ENCODE data around the gene PCK2. TPM values are rescaled to one million over a fixed set of nuclear protein-coding genes. Genes with fewer than 3 reads are reported as not detected.

Gene PCK2
- total and polyA plus RNA-seq, 2 of the 13 experiments (the other 11 are each of a cell fraction or from before 2014, with no cell fraction given), result 129 to 272 TPM

DNA sequence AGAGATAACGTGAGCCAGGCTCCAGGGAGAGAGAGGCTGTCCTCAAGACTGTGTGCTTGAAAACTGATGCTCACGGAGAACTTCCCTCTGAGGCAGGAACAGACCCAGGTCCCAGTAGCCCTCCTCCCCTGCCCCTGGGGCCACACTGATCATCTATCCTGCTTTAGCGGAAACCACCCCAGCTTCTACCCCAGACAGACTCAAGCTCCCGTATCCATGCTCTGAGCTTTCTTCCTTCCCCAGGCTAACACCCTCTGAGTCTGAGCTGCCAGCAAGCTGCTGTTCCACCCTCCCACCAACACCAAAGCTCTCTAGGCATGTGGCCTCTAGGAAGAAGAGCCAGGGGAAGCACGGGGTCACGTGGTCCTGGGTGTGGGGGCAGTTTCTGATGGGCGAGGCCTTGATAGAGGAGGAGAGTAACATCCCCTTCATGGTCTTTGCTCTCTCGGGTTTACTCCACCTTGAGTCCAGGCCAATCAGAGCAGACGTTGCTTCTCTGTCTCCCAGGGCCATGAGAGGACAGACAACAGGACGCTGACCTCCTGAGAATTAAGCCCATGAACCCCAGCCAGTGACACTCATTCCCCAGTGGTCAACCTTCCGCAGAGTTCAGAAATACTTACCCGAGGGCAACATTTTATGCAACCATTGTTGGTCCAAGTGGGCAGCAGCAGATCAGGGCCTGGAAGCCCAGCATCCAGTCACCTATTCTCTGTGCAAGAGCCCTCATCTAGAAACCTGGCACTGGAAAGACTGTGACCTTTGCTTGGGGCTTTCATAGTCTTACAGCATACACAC is 1.4 kb downstream of the PCK2 start (continued):
- TF ChIP-seq, protein P1, sequence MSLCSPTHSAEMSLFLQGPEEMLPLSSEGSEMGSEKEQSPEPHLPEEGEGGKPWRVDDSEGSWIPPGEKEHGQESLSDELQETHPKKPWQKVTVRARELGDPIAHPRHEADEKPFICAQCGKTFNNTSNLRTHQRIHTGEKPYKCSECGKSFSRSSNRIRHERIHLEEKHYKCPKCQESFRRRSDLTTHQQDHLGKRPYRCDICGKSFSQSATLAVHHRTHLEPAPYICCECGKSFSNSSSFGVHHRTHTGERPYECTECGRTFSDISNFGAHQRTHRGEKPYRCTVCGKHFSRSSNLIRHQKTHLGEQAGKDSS (CRISPR knock-in tag; IDR thresholded peaks at IDR 0.05; ENCODE audit: borderline replicate concordance, low read depth), result peak; percentile 99
- peak; percentile 74 for TF ChIP-seq ZKSCAN1 (IDR thresholded peaks at IDR 0.05; ENCODE audit: low read length)
- TF ChIP-seq ZNF180 (CRISPR knock-in tag; IDR thresholded peaks at IDR 0.05; ENCODE audit: borderline replicate concordance, low read depth), result no peak
- peak; percentile 100 for TF ChIP-seq ERF (CRISPR knock-in tag; IDR thresholded peaks at IDR 0.05)
- peak; percentile 91 for TF ChIP-seq KMT2B (CRISPR knock-in tag; IDR thresholded peaks at IDR 0.05)
- TF ChIP-seq TGIF2 (CRISPR knock-in tag; IDR thresholded peaks at IDR 0.05), result peak; percentile 98
- TF ChIP-seq ETV5 (CRISPR knock-in tag; IDR thresholded peaks at IDR 0.05; ENCODE audit: borderline replicate concordance), result peak; percentile 65
- peak; percentile 80; the same call in 1 of the 2 replicates for TF ChIP-seq ZNF275 (CRISPR knock-in tag; IDR thresholded peaks at IDR 0.05; ENCODE audit: borderline replicate concordance)
- TF ChIP-seq MYC (CRISPR knock-in tag; IDR thresholded peaks at IDR 0.05; ENCODE audit: borderline replicate concordance), result peak; percentile 100
- TF ChIP-seq CBFB (CRISPR knock-in tag; IDR thresholded peaks at IDR 0.05), result peak; percentile 69; the same call in 1 of the 2 replicates
- TF ChIP-seq ZBTB2 (CRISPR knock-in tag; IDR thresholded peaks at IDR 0.05; ENCODE audit: low read depth), result no peak
- peak; percentile 90 for TF ChIP-seq ZNF326 (CRISPR knock-in tag; IDR thresholded peaks at IDR 0.05; ENCODE audit: borderline replicate concordance)
- peak; percentile 74 for TF ChIP-seq ZNF263 (CRISPR knock-in tag; IDR thresholded peaks at IDR 0.05)
- peak; percentile 99 for TF ChIP-seq ZNF772 (CRISPR knock-in tag; IDR thresholded peaks at IDR 0.05)
- peak; percentile 98 for TF ChIP-seq SNAPC2 (CRISPR knock-in tag; IDR thresholded peaks at IDR 0.05)
- TF ChIP-seq CAMTA2 (CRISPR knock-in tag; IDR thresholded peaks at IDR 0.05; ENCODE audit: borderline replicate concordance), result peak; percentile 97
- TF ChIP-seq DMAP1 (CRISPR knock-in tag; IDR thresholded peaks at IDR 0.05), result peak; percentile 99
- TF ChIP-seq, protein P2, sequence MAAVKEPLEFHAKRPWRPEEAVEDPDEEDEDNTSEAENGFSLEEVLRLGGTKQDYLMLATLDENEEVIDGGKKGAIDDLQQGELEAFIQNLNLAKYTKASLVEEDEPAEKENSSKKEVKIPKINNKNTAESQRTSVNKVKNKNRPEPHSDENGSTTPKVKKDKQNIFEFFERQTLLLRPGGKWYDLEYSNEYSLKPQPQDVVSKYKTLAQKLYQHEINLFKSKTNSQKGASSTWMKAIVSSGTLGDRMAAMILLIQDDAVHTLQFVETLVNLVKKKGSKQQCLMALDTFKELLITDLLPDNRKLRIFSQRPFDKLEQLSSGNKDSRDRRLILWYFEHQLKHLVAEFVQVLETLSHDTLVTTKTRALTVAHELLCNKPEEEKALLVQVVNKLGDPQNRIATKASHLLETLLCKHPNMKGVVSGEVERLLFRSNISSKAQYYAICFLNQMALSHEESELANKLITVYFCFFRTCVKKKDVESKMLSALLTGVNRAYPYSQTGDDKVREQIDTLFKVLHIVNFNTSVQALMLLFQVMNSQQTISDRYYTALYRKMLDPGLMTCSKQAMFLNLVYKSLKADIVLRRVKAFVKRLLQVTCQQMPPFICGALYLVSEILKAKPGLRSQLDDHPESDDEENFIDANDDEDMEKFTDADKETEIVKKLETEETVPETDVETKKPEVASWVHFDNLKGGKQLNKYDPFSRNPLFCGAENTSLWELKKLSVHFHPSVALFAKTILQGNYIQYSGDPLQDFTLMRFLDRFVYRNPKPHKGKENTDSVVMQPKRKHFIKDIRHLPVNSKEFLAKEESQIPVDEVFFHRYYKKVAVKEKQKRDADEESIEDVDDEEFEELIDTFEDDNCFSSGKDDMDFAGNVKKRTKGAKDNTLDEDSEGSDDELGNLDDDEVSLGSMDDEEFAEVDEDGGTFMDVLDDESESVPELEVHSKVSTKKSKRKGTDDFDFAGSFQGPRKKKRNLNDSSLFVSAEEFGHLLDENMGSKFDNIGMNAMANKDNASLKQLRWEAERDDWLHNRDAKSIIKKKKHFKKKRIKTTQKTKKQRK (IDR thresholded peaks at IDR 0.05; ENCODE audit: low read length), result no peak
- TF ChIP-seq, protein P3, sequence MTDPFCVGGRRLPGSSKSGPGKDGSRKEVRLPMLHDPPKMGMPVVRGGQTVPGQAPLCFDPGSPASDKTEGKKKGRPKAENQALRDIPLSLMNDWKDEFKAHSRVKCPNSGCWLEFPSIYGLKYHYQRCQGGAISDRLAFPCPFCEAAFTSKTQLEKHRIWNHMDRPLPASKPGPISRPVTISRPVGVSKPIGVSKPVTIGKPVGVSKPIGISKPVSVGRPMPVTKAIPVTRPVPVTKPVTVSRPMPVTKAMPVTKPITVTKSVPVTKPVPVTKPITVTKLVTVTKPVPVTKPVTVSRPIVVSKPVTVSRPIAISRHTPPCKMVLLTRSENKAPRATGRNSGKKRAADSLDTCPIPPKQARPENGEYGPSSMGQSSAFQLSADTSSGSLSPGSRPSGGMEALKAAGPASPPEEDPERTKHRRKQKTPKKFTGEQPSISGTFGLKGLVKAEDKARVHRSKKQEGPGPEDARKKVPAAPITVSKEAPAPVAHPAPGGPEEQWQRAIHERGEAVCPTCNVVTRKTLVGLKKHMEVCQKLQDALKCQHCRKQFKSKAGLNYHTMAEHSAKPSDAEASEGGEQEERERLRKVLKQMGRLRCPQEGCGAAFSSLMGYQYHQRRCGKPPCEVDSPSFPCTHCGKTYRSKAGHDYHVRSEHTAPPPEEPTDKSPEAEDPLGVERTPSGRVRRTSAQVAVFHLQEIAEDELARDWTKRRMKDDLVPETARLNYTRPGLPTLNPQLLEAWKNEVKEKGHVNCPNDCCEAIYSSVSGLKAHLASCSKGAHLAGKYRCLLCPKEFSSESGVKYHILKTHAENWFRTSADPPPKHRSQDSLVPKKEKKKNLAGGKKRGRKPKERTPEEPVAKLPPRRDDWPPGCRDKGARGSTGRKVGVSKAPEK (CRISPR knock-in tag; IDR thresholded peaks at IDR 0.05; ENCODE audit: borderline replicate concordance), result peak; percentile 93; the same call in 1 of the 2 replicates
